ENCODE results near the gene SPAG16. TPM values are rescaled to one million over a fixed set of nuclear protein-coding genes. Genes with fewer than 3 reads are reported as not detected.

The SPAG16 gene
- polyA plus RNA-seq, 1 of the 3 experiments (the other 2 are of a cell fraction) = 29.5 TPM

DNA sequence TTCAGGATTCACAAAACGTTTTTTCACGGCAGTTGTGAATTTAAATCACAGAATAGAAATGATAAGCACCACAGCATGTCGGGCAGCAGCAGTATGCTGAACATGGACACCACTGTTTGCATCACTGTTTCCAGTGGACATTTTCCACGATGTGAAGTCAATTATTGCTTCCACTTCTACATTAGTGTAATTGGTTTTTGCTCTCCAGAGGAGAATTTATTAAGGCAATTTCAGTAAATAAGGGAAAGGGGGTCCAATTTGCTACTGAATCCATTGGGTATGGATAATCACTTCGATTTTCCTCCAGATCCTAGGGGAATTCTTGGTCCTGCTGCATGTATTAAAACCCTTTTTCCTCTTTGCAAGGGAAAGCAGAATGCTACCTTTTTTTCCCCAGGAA, 1096.4 kb downstream of the SPAG16 start:
- DNase-seq = no peak

DNA sequence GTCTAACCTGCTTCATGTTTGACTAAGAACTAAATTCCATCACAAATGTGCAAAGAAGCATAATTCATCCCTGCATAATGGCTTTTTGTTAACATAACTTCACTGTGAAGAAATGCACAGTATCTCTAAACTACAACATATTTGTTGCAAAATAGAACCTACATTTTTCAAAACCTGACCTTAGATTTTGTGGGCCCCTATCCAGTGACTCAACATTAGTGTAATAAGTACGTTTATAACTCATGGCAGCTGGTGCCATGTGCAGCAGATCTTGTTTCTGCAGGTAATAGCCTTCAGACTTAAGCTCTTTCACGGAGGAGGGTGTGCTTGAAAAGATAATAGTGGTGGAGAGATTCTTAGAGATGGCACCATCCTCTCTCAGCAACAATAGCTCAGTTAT, 1098.0 kb downstream of the SPAG16 start:
- H3F3A ChIP-seq (replicated peaks; ENCODE audit: insufficient read depth) = no peaks in the 10 kb centered on the region
- H3K27me3 ChIP-seq (ENCODE audit: insufficient read depth) = no peaks in the 10 kb centered on the region
- no peak overlapping the region for H3K9ac ChIP-seq
- TF ChIP-seq, protein P1, sequence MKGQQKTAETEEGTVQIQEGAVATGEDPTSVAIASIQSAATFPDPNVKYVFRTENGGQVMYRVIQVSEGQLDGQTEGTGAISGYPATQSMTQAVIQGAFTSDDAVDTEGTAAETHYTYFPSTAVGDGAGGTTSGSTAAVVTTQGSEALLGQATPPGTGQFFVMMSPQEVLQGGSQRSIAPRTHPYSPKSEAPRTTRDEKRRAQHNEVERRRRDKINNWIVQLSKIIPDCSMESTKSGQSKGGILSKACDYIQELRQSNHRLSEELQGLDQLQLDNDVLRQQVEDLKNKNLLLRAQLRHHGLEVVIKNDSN (IDR thresholded peaks at IDR 0.05; ENCODE audit: borderline replicate concordance, low read depth) = no peak
- TF ChIP-seq, protein P2, sequence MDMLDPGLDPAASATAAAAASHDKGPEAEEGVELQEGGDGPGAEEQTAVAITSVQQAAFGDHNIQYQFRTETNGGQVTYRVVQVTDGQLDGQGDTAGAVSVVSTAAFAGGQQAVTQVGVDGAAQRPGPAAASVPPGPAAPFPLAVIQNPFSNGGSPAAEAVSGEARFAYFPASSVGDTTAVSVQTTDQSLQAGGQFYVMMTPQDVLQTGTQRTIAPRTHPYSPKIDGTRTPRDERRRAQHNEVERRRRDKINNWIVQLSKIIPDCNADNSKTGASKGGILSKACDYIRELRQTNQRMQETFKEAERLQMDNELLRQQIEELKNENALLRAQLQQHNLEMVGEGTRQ (IDR thresholded peaks at IDR 0.05; ENCODE audit: borderline replicate concordance, low read depth, low read length) = no peak
- TF ChIP-seq RCOR1 (IDR thresholded peaks at IDR 0.05; ENCODE audit: low read length) (no peak), CHD2 (IDR thresholded peaks at IDR 0.05; ENCODE audit: low read length, partially characterized antibody) (no peak), NRF1 (IDR thresholded peaks at IDR 0.05; ENCODE audit: low read depth, low read length) (no peak)
- no peaks in the 10 kb centered on the region for H3K36me3 ChIP-seq (replicated peaks in 1 of 2; ENCODE audit: control insufficient read depth in 1 of 2, insufficient read depth in 2 of 2, low read length in 1 of 2)
- no peak overlapping the region for H3K4me2 ChIP-seq
- H2AFZ ChIP-seq (ENCODE audit: low read depth) = no peak overlapping the region
- no peak overlapping the region for H3K4me3 ChIP-seq (ENCODE audit: low read depth in 2 of 2, low read length in 1 of 2)
- no peaks in the 10 kb centered on the region for H3K9me3 ChIP-seq
- no peak for DNase-seq
- H3K27ac ChIP-seq (ENCODE audit: low read depth in 2 of 2, low read length in 1 of 2) = no peak overlapping the region
- no peaks in the 10 kb centered on the region for H3K79me2 ChIP-seq (ENCODE audit: insufficient read depth)
- 14% methylated on average over 2 of the region's 2 CpGs for WGBS (ENCODE audit: low lambda C conversion rate)
- ChIA-PET POLR2A (no interaction called here), CTCF (no interaction called here)
- peaks cover 0 to 3% of the 10 kb centered on the region in 2 experiments; a peak in 1 of 4 replicates for H3K4me1 ChIP-seq (ENCODE audit: control insufficient read depth in 1 of 2, insufficient read depth in 2 of 2, low read depth in 1 of 2, low read length in 1 of 2)
- no peaks in the 10 kb centered on the region for H3K9me2 ChIP-seq
- H4K20me1 ChIP-seq (ENCODE audit: insufficient read depth) = no peaks in the 10 kb centered on the region

More for the DNA sequence above, 1096.4 kb downstream of the SPAG16 start:
- WGBS (ENCODE audit: low lambda C conversion rate) = 34% methylated on average over 5 of the region's 5 CpGs
- Histone ChIP-seq H3K9ac (no peak overlapping the region), H3K4me3 (ENCODE audit: low read depth in 2 of 2, low read length in 1 of 2) (no peak overlapping the region), H3K4me1 (ENCODE audit: control insufficient read depth in 1 of 2, insufficient read depth in 2 of 2, low read depth in 1 of 2, low read length in 1 of 2) (peaks cover 0 to 3% of the 10 kb centered on the region in 2 experiments; a peak in 1 of 4 replicates), H3K27me3 (ENCODE audit: insufficient read depth) (no peaks in the 10 kb centered on the region), H3K4me2 (no peak overlapping the region), H3K27ac (ENCODE audit: low read depth in 2 of 2, low read length in 1 of 2) (no peak overlapping the region), H3K36me3 (replicated peaks in 1 of 2; ENCODE audit: control insufficient read depth in 1 of 2, insufficient read depth in 2 of 2, low read length in 1 of 2) (no peaks in the 10 kb centered on the region), H4K20me1 (ENCODE audit: insufficient read depth) (no peaks in the 10 kb centered on the region), H3K79me2 (ENCODE audit: insufficient read depth) (no peaks in the 10 kb centered on the region), H3F3A (replicated peaks; ENCODE audit: insufficient read depth) (no peaks in the 10 kb centered on the region), H2AFZ (ENCODE audit: low read depth) (no peak overlapping the region), H3K9me2 (no peaks in the 10 kb centered on the region), H3K9me3 (no peaks in the 10 kb centered on the region)
- no peak for TF ChIP-seq RFX5 (IDR thresholded peaks at IDR 0.05; ENCODE audit: low read length)
- no peak for TF ChIP-seq MXI1 (IDR thresholded peaks at IDR 0.05; ENCODE audit: low read depth, low read length)
- TF ChIP-seq YY1 (IDR thresholded peaks at IDR 0.05; ENCODE audit: low read depth) = no peak
- no peak for TF ChIP-seq NRF1 (IDR thresholded peaks at IDR 0.05; ENCODE audit: low read depth, low read length)
- no peak for TF ChIP-seq EP300 (IDR thresholded peaks at IDR 0.05; ENCODE audit: borderline replicate concordance in 1 of 2, low read depth in 1 of 2, low read length in 1 of 2)
- TF ChIP-seq, protein P1 (IDR thresholded peaks at IDR 0.05; ENCODE audit: borderline replicate concordance, low read depth) = no peak
- TF ChIP-seq, protein P2 (IDR thresholded peaks at IDR 0.05; ENCODE audit: borderline replicate concordance, low read depth, low read length) = no peak
- TF ChIP-seq POLR2AphosphoS5 (IDR thresholded peaks at IDR 0.05; ENCODE audit: low read depth, low read length) = no peak
- no peak for TF ChIP-seq TAF1 (IDR thresholded peaks at IDR 0.05; ENCODE audit: borderline replicate concordance, low read depth, low read length)
- no peak for TF ChIP-seq CHD2 (IDR thresholded peaks at IDR 0.05; ENCODE audit: low read length, partially characterized antibody)
- TF ChIP-seq GATA2 (CRISPR knock-in tag; IDR thresholded peaks at IDR 0.05) = no peak
- TF ChIP-seq FOSL2 (IDR thresholded peaks at IDR 0.05; ENCODE audit: borderline replicate concordance, low read depth) = no peak
- no peak for TF ChIP-seq RXRA (IDR thresholded peaks at IDR 0.05; ENCODE audit: borderline replicate concordance, low read depth)
- TF ChIP-seq NFIC (IDR thresholded peaks at IDR 0.05; ENCODE audit: borderline replicate concordance) = no peak
- no peak for TF ChIP-seq SMC3 (IDR thresholded peaks at IDR 0.05; ENCODE audit: low read depth, low read length)
- TF ChIP-seq FOXM1 (IDR thresholded peaks at IDR 0.05; ENCODE audit: low read depth) = no peak
- TF ChIP-seq SIN3A (IDR thresholded peaks at IDR 0.05; ENCODE audit: borderline replicate concordance, low read depth, low read length) = no peak
- TF ChIP-seq, protein P3, sequence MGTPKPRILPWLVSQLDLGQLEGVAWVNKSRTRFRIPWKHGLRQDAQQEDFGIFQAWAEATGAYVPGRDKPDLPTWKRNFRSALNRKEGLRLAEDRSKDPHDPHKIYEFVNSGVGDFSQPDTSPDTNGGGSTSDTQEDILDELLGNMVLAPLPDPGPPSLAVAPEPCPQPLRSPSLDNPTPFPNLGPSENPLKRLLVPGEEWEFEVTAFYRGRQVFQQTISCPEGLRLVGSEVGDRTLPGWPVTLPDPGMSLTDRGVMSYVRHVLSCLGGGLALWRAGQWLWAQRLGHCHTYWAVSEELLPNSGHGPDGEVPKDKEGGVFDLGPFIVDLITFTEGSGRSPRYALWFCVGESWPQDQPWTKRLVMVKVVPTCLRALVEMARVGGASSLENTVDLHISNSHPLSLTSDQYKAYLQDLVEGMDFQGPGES (IDR thresholded peaks at IDR 0.05; ENCODE audit: low read depth, low read length) = no peak
- TF ChIP-seq EZH2phosphoT487 (IDR thresholded peaks at IDR 0.05; ENCODE audit: borderline replicate concordance, low read depth) = no peak
- POLR2A ChIA-PET = no interaction called here
- CTCF ChIA-PET = no interaction called here
